Measurements from ENCODE around the gene CLMN.

Gene CLMN

GRCh38 chr14:95320955-95321600, 1.4 kb upstream of the CLMN start:
- no peak for DNase-seq (ENCODE audit: low read depth in 2 of 2)

GRCh38 chr14:95320078-95320895, 579 bp upstream of the CLMN start:
- no peak for DNase-seq (ENCODE audit: low read depth in 2 of 2)

- DNase-seq (ENCODE audit: low read depth in 2 of 2), result no peak
Measured at GRCh38 chr14:95318399-95319311, 1.1 kb downstream of the CLMN start.

GRCh38 chr14:95317817-95318343, 1.8 kb downstream of the CLMN start:
- DNase-seq (ENCODE audit: low read depth in 2 of 2), result no peak

GRCh38 chr14:95316821-95317220, 2.9 kb downstream of the CLMN start:
- DNase-seq (ENCODE audit: low read depth in 2 of 2), result no peak

DNA sequence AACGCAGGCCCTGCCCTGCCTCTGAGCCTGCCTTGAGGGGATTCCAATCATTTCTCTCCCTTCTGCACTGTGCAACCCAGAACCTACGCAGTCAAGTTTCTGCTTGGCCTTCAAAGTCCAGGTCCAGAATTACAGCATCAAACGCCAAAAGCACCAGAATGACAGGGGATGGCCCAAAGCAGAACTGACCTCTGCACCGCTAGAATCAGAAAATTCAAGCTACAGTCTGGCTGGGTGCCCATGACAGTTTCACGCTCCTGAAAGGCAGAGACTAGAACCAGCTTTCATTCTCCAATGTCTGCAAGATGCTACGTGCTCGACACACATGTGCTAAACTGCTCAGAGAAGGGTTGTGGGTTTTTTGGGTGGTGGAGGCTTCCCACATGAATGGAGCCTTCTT, 4.1 kb downstream of the CLMN start:
- DNase-seq (ENCODE audit: low read depth in 2 of 2), result no peak

GRCh38 chr14:95315156-95315555, 4.6 kb downstream of the CLMN start:
- DNase-seq (ENCODE audit: low read depth in 2 of 2), result no peak

- peak in 1 of 2 experiments; percentile 45 for DNase-seq (ENCODE audit: low read depth in 2 of 2)
Measured at GRCh38 chr14:95314609-95315008, 5.1 kb downstream of the CLMN start.

GRCh38 chr14:95313707-95314106, 6.0 kb downstream of the CLMN start:
- no peak for DNase-seq (ENCODE audit: low read depth in 2 of 2)

GRCh38 chr14:95313190-95313589, 6.5 kb downstream of the CLMN start:
- no peak for DNase-seq (ENCODE audit: low read depth in 2 of 2)

DNA sequence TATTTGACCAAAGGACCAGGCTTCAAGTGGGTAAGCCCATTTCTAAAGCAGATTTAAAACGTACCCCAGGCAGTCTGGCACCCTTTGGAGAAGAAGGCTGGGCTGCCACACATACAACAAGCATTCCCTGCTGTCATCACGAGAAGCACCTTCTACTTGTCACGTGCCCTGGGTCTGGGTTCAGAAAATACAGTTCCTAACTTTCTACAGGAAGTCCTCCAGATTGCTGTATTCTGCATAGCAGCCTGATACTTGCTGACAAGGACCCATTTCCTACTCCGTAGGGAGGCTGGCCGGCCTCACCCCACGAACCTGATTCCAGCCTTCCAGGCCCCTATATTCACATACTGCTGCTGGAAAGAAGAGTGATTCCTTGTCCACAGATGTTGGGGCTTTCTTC, 7.4 kb downstream of the CLMN start:
- no peak for DNase-seq (ENCODE audit: low read depth in 2 of 2)

- DNase-seq (ENCODE audit: low read depth in 2 of 2), result no peak
Measured at GRCh38 chr14:95311752-95312151, 8.0 kb downstream of the CLMN start.

- DNase-seq (ENCODE audit: low read depth in 2 of 2), result no peak
Measured at GRCh38 chr14:95310635-95311380, 8.9 kb downstream of the CLMN start.

GRCh38 chr14:95309261-95310051, 10.3 kb downstream of the CLMN start:
- no peak for DNase-seq (ENCODE audit: low read depth in 2 of 2)

DNA sequence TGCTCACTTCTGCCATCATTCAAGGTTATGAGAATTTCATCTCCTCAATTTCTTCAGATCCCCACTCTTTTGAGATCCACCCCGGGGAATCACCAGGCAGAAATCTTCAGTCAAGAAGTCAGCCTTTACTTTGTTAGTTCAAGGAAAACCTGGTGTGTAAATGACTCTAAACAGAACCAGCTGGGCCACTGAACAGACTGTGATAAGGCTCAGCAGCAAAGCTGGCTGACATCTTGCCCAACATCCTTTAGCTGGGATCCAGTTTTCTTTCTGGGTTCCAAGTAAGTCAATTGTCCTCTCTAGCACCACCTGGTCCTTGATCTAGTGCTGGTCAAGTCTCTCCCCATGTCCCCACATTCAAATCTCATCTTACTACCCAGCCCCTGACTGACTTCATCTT, 11.6 kb downstream of the CLMN start:
- no peak for DNase-seq (ENCODE audit: low read depth in 2 of 2)

- DNase-seq (ENCODE audit: low read depth in 2 of 2), result no peak
Measured at GRCh38 chr14:95307402-95308041, 12.2 kb downstream of the CLMN start.

GRCh38 chr14:95305940-95306339, 13.8 kb downstream of the CLMN start:
- DNase-seq (ENCODE audit: low read depth in 2 of 2), result no peak

DNA sequence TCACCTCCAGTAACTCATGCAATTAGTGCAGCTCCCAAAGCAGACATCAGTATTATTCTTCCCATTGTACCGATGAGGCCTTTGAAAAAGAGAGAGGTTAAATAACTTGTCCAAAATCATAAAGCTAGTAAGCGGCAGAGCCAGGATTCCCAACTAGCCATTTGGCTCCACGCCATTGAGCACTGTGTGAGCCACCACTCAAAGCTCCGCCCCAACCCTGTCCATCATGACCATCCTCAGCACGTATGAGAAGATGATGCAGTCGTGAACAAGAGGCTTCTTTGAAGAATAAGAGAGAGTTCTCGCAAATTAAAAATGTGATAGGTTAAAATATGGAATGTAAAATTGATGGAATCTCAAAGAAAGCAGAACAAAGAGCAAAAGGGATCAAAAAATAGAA, 14.6 kb downstream of the CLMN start:
- DNase-seq (ENCODE audit: low read depth in 2 of 2), result no peak

GRCh38 chr14:95304342-95304741, 15.4 kb downstream of the CLMN start:
- DNase-seq (ENCODE audit: low read depth in 2 of 2), result no peak

DNA sequence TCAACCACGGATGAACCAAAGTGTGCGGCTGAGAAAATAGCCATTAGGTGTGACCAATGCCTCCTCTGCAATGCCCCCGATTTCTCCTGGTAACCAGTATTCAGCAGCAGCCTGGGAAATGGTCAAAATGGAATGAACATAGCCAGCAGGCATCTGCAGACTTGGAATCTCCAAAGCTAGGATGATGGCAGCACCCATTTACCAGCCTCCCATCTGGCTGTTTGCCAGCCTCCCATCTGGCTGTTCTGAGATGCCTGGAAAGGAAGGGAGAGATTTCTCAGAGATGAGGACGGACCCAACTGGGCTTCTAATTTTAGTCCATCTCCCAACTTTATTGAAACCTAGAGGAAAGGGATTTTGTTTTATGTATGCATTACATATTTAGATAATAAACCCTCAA, 16.2 kb downstream of the CLMN start:
- no peak for DNase-seq (ENCODE audit: low read depth in 2 of 2)

All from stimulated activated CD4-positive, alpha-beta T cell treated with anti-CD3 and anti-CD28 coated beads, Interleukin-12 subunit alpha, Interleukin-12 subunit beta, amount 100 ng/mL, for 24 hours (primary cell).